SH-SY5Y (cell line): ENCODE measurements around the gene C4BPA.

Experiments
- GATA2 ChIP-seq: IDR thresholded peaks from 2 replicates; pipeline ENCODE4 v1.6.1; 2011; ENCODE audit warnings: mild to moderate bottlenecking, low read depth, low read length
- GATA3 ChIP-seq: IDR thresholded peaks from 2 replicates; pipeline ENCODE4 v1.6.1; 2011; ENCODE audit warnings: low read depth, mild to moderate bottlenecking, low read length, moderate library complexity

The C4BPA gene

GRCh38 chr1:207103892-207104373 lies at the start of gene C4BPA:
C4BPA (plus strand) TSS chr1:207104233; CDS start chr1:207113026, 8,793 bp downstream.
- TF ChIP-seq GATA2 (no peak), GATA3 (no peak)

GRCh38 chr1:207054491-207054890 lies 49.5 kb upstream of the C4BPA start:
- no peak for TF ChIP-seq GATA2
- no peak for TF ChIP-seq GATA3

- TF ChIP-seq GATA2 (no peak), GATA3 (no peak)
These were observed 48.5 kb upstream of the C4BPA start for GRCh38 chr1:207055386-207056001.

GRCh38 chr1:207056673-207057072 lies 47.4 kb upstream of the C4BPA start:
- no peak for TF ChIP-seq GATA3
- TF ChIP-seq GATA2: no peak

- TF ChIP-seq GATA3 (no peak), GATA2 (no peak)
These were observed 45.8 kb upstream of the C4BPA start for GRCh38 chr1:207058252-207058651.

GRCh38 chr1:207058878-207059867 lies 44.9 kb upstream of the C4BPA start:
- TF ChIP-seq GATA2 (no peak), GATA3 (no peak)

GRCh38 chr1:207059881-207060280 lies 44.2 kb upstream of the C4BPA start:
- TF ChIP-seq GATA2 (no peak), GATA3 (no peak)

- TF ChIP-seq GATA2 (no peak), GATA3 (no peak)
These were observed 43.4 kb upstream of the C4BPA start for GRCh38 chr1:207060596-207060995.

- no peak for TF ChIP-seq GATA2
- no peak for TF ChIP-seq GATA3
These were observed 42.0 kb upstream of the C4BPA start for GRCh38 chr1:207062058-207062457.

GRCh38 chr1:207063014-207063413 lies 41.0 kb upstream of the C4BPA start:
- TF ChIP-seq GATA2: no peak
- no peak for TF ChIP-seq GATA3

- no peak for TF ChIP-seq GATA2
- TF ChIP-seq GATA3: no peak
These were observed 39.5 kb upstream of the C4BPA start for GRCh38 chr1:207064561-207064960.

GRCh38 chr1:207067185-207067584 lies 36.8 kb upstream of the C4BPA start:
- TF ChIP-seq GATA2 (no peak), GATA3 (no peak)

GRCh38 chr1:207067665-207068064 lies 36.4 kb upstream of the C4BPA start:
- TF ChIP-seq GATA3 (no peak), GATA2 (no peak)

- TF ChIP-seq GATA2 (no peak), GATA3 (no peak)
These were observed 35.0 kb upstream of the C4BPA start for GRCh38 chr1:207069061-207069460.

GRCh38 chr1:207069858-207070506 lies 34.1 kb upstream of the C4BPA start:
- TF ChIP-seq GATA2 (no peak), GATA3 (no peak)
